HepG2 (cell line): ENCODE results near the gene PRKCSH. TPM values are rescaled to one million over a fixed set of nuclear protein-coding genes. Genes with fewer than 3 reads are reported as not detected.

ENCODE experiments used
- ARID3A ChIP-seq: IDR thresholded peaks from 2 replicates; pipeline ENCODE4 v1.6.1; 2012; ENCODE audit warnings: low read depth, low read length, improper control_type of control experiment
- KDM5B ChIP-seq: sonication (generic); formaldehyde crosslinking; IDR thresholded peaks from 2 replicates; pipeline ENCODE4 v1.4.0; 2020; ENCODE audit warnings: missing genetic modification reagents, mild to moderate bottlenecking, borderline replicate concordance
- LBX2 ChIP-seq: sonication (generic); formaldehyde crosslinking; IDR thresholded peaks from 2 replicates; pipeline ENCODE4 v1.5.0; 2020; ENCODE audit warnings: missing genetic modification reagents, mild to moderate bottlenecking, borderline replicate concordance
- MIER3 ChIP-seq: IDR thresholded peaks from 2 replicates; pipeline ENCODE4 v1.6.1; 2016; ENCODE audit warnings: missing compliant biosample characterization, borderline replicate concordance
- NFAT5 ChIP-seq: sonication (generic); formaldehyde crosslinking; IDR thresholded peaks from 2 replicates; pipeline ENCODE4 v1.4.0; 2020; ENCODE audit warnings: missing genetic modification reagents
- NFKB2 ChIP-seq: sonication (generic); formaldehyde crosslinking; IDR thresholded peaks from 2 replicates; pipeline ENCODE4 v1.4.0; 2020; ENCODE audit warnings: missing genetic modification reagents, borderline replicate concordance
- NFKBIZ ChIP-seq: IDR thresholded peaks from 2 replicates; pipeline ENCODE4 v1.6.1; 2018; ENCODE audit warnings: missing genetic modification reagents, missing compliant biosample characterization
- SP4 ChIP-seq: sonication (generic); formaldehyde crosslinking; IDR thresholded peaks from 2 replicates; pipeline ENCODE4 v1.8.1; 2023; ENCODE audit warnings: mild to moderate bottlenecking, missing genetic modification reagents
- ZMYM3 ChIP-seq: sonication (generic); formaldehyde crosslinking; IDR thresholded peaks from 2 replicates; pipeline ENCODE4 v1.5.1; 2020; ENCODE audit warnings: mild to moderate bottlenecking, missing genetic modification reagents
- ZNF225 ChIP-seq: sonication (generic); formaldehyde crosslinking; IDR thresholded peaks from 2 replicates; pipeline ENCODE4 v1.4.0; 2020; ENCODE audit warnings: mild to moderate bottlenecking, missing genetic modification reagents
- ZNF275 ChIP-seq: sonication (generic); formaldehyde crosslinking; IDR thresholded peaks from 2 replicates; pipeline ENCODE4 v1.8.0; 2022; ENCODE audit warnings: missing genetic modification reagents, mild to moderate bottlenecking, inconsistent platforms, borderline replicate concordance
- ZNF577 ChIP-seq: sonication (generic); formaldehyde crosslinking; IDR thresholded peaks from 2 replicates; pipeline ENCODE4 v1.4.0; 2020; ENCODE audit warnings: mild to moderate bottlenecking, low read depth, missing genetic modification reagents, borderline replicate concordance
- ZNF816 ChIP-seq: sonication (generic); formaldehyde crosslinking; IDR thresholded peaks from 2 replicates; pipeline ENCODE4 v1.8.0; 2022; ENCODE audit warnings: missing genetic modification reagents, mild to moderate bottlenecking, borderline replicate concordance
- ZNF891 ChIP-seq: sonication (generic); formaldehyde crosslinking; IDR thresholded peaks from 2 replicates; pipeline ENCODE4 v1.5.0; 2020; ENCODE audit warnings: mild to moderate bottlenecking, missing genetic modification reagents
- polyA plus RNA-seq, 8 experiments: library from polyadenylated mRNA; depleted of rRNA in 3 of 8; stranded (reverse) in 7 of 8; unstranded in 1 of 8; fragments of >200 nt; fragmentation: Illumina TruSeq in 4 of 8; extraction: Trizol in 4 of 8; gene quantifications; 2 replicates each; pipeline versions ENCODE4 v1.2.1 to v1.2.3, GENCODE V29; 2011 to 2016; ENCODE audit warnings: low read depth in 4 of 8, missing spikeins in 1 of 8, mixed read lengths in 1 of 8; ENCODE audit not compliant: insufficient read depth in 1 of 8
- total RNA-seq, 5 experiments: library from RNA; depleted of rRNA; stranded (reverse); fragments of >200 nt; fragmentation: Illumina TruSeq; extraction: Trizol; gene quantifications; 2 replicates each; pipeline ENCODE4 v1.2.3, GENCODE V29; 2016; ENCODE audit warnings: low read depth in 1 of 5
- TF ChIP-seq, protein P1 (sequence below): sonication (generic); formaldehyde crosslinking; IDR thresholded peaks from 2 replicates; pipeline ENCODE4 v1.4.0; 2020; ENCODE audit warnings: missing genetic modification reagents, borderline replicate concordance
- TF ChIP-seq, protein P2 (sequence below): fragments of 450-650 bp; IDR thresholded peaks from 2 replicates; pipeline ENCODE4 v1.6.1; 2016

The PRKCSH gene
- total and polyA plus RNA-seq, 2 of the 13 experiments (the other 11 are each of a cell fraction or from before 2014, with no cell fraction given): 85.1 to 125 TPM

GRCh38 chr19:11482384-11483050, 47.1 kb downstream of the PRKCSH start (continued):
- TF ChIP-seq NFAT5 (CRISPR knock-in tag): peak; percentile 87
- peak; percentile 91 for TF ChIP-seq ZMYM3
- TF ChIP-seq SP4 (CRISPR knock-in tag): peak; percentile 75
- TF ChIP-seq NFKB2 (CRISPR knock-in tag): peak; percentile 90
- peak; percentile 32; the same call in 1 of the 2 replicates for TF ChIP-seq MIER3 (CRISPR knock-in tag)
- 0 out of 2 replicates have a peak, but pooled peaks have one; percentile 31 for TF ChIP-seq ZNF577
- TF ChIP-seq ZNF275 (CRISPR knock-in tag): peak; percentile 87; the same call in 1 of the 2 replicates
- no peak for TF ChIP-seq ZNF816 (CRISPR knock-in tag)
- TF ChIP-seq, protein P1, sequence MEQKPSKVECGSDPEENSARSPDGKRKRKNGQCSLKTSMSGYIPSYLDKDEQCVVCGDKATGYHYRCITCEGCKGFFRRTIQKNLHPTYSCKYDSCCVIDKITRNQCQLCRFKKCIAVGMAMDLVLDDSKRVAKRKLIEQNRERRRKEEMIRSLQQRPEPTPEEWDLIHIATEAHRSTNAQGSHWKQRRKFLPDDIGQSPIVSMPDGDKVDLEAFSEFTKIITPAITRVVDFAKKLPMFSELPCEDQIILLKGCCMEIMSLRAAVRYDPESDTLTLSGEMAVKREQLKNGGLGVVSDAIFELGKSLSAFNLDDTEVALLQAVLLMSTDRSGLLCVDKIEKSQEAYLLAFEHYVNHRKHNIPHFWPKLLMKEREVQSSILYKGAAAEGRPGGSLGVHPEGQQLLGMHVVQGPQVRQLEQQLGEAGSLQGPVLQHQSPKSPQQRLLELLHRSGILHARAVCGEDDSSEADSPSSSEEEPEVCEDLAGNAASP (CRISPR knock-in tag): peak; percentile 74; the same call in 1 of the 2 replicates
- TF ChIP-seq LBX2 (CRISPR knock-in tag): peak; percentile 88; the same call in 1 of the 2 replicates
- peak; percentile 92 for TF ChIP-seq ZNF225 (CRISPR knock-in tag)
- TF ChIP-seq, protein P2, sequence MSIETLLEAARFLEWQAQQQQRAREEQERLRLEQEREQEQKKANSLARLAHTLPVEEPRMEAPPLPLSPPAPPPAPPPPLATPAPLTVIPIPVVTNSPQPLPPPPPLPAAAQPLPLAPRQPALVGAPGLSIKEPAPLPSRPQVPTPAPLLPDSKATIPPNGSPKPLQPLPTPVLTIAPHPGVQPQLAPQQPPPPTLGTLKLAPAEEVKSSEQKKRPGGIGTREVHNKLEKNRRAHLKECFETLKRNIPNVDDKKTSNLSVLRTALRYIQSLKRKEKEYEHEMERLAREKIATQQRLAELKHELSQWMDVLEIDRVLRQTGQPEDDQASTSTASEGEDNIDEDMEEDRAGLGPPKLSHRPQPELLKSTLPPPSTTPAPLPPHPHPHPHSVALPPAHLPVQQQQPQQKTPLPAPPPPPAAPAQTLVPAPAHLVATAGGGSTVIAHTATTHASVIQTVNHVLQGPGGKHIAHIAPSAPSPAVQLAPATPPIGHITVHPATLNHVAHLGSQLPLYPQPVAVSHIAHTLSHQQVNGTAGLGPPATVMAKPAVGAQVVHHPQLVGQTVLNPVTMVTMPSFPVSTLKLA: peak; percentile 62
- no peak for TF ChIP-seq ARID3A
- peak; percentile 74; the same call in 1 of the 2 replicates for TF ChIP-seq KDM5B (CRISPR knock-in tag)
- 0 out of 2 replicates have a peak, but pooled peaks have one; percentile 37 for TF ChIP-seq NFKBIZ (CRISPR knock-in tag)
- TF ChIP-seq ZNF891 (CRISPR knock-in tag): no peak; the same call in 1 of the 2 replicates
